Prostate gland (tissue), 2 donors: ENCODE data around the gene RNF7.

Source experiments
- POLR2A ChIP-seq: fragments of 450-650 bp; IDR thresholded peaks from one replicate; pipeline ENCODE4 v1.6.1; 2016; ENCODE audit warnings: antibody characterized with exemption, mild to moderate bottlenecking
- POLR2AphosphoS5 ChIP-seq: sonication (generic); formaldehyde crosslinking; IDR thresholded peaks from one replicate; pipeline ENCODE4 v1.6.1; 2017; ENCODE audit warnings: antibody characterized with exemption
- TF ChIP-seq, protein P1 (sequence below), 4 experiments: fragments of 200-600 bp in 2 of 4; fragments of 450-650 bp in 2 of 4; sonication (generic) in 2 of 4; IDR thresholded peaks; 1 replicate in 3 of 4; 2 replicates in 1 of 4; pipeline ENCODE4 v1.5.1; 2016 to 2019; ENCODE audit warnings: antibody characterized with exemption in 4 of 4, mild to moderate bottlenecking in 2 of 4, moderate library complexity in 2 of 4

DNA sequence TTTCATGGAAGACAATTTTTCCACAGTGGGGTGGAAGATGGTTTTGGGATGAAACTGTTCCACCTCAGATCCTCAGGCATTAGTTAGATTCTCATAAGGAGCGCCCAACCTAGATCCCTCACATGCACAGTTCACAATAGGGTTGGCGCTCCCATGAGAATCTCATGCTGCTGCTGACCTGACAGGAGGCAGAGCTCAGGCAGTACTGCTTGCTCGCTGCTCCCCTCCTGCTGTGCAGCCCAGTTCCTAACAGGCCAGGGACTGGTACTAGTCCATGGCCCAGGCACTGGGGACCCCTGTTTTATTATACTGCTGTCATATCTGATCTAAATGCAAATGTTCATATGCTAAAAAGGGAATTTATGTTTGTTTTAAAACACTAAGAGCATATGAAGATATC lies 15.3 kb downstream of the RNF7 start:
- TF ChIP-seq, protein P1, sequence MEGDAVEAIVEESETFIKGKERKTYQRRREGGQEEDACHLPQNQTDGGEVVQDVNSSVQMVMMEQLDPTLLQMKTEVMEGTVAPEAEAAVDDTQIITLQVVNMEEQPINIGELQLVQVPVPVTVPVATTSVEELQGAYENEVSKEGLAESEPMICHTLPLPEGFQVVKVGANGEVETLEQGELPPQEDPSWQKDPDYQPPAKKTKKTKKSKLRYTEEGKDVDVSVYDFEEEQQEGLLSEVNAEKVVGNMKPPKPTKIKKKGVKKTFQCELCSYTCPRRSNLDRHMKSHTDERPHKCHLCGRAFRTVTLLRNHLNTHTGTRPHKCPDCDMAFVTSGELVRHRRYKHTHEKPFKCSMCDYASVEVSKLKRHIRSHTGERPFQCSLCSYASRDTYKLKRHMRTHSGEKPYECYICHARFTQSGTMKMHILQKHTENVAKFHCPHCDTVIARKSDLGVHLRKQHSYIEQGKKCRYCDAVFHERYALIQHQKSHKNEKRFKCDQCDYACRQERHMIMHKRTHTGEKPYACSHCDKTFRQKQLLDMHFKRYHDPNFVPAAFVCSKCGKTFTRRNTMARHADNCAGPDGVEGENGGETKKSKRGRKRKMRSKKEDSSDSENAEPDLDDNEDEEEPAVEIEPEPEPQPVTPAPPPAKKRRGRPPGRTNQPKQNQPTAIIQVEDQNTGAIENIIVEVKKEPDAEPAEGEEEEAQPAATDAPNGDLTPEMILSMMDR (IDR thresholded peaks at IDR 0.05) = no peak
- no peak for TF ChIP-seq POLR2A
- TF ChIP-seq POLR2AphosphoS5 = no peak
